ENCODE measurements around the gene PPA1.
"Not testable (repeated sequence)": the region's sequence is repeated elsewhere in the genome, so short reads cannot be mapped to it uniquely, and the experiment has no call there.

PPA1 gene

GRCh38 chr10:70239077-70239976, 6.1 kb upstream of the PPA1 start:
- H3K9me3 Mint-ChIP-seq; H3K36me3 Mint-ChIP-seq (ENCODE audit: low read depth); H3K4me3 Mint-ChIP-seq; H3K27ac Mint-ChIP-seq; H3K27me3 Mint-ChIP-seq; DNase-seq: not testable (repeated sequence)
- peaks cover 18% of the 10 kb centered on the region for H3K4me1 Mint-ChIP-seq (ENCODE audit: low read depth)

- not testable (repeated sequence) for H3K4me3 Mint-ChIP-seq; DNase-seq; H3K36me3 Mint-ChIP-seq (ENCODE audit: low read depth); H3K9me3 Mint-ChIP-seq; H3K27me3 Mint-ChIP-seq; H3K27ac Mint-ChIP-seq
- peaks cover 24% of the 10 kb centered on the region for H3K4me1 Mint-ChIP-seq (ENCODE audit: low read depth)
These were observed 4.8 kb upstream of the PPA1 start for GRCh38 chr10:70237958-70238536.

- Mint-ChIP-seq H3K27me3 (peaks cover 3% of the 10 kb centered on the region), H3K4me3 (peak overlapping the region; percentile 53), H3K4me1 (ENCODE audit: low read depth) (peaks cover 30% of the 10 kb centered on the region), H3K27ac (peak overlapping the region; percentile 19), H3K36me3 (ENCODE audit: low read depth) (peaks cover 28% of the 10 kb centered on the region), H3K9me3 (no peaks in the 10 kb centered on the region)
- DNase-seq, result no peak
These were observed 1.6 kb upstream of the PPA1 start for GRCh38 chr10:70234668-70235447.

- DNase-seq, result no peak
- H3K27me3 Mint-ChIP-seq, result peaks cover 3% of the 10 kb centered on the region
- H3K27ac Mint-ChIP-seq, result peak overlapping the region; percentile 98
- H3K4me3 Mint-ChIP-seq, result peak overlapping the region; percentile 99
- peaks cover 39% of the 10 kb centered on the region for H3K4me1 Mint-ChIP-seq (ENCODE audit: low read depth)
- peaks cover 38% of the 10 kb centered on the region for H3K36me3 Mint-ChIP-seq (ENCODE audit: low read depth)
- no peaks in the 10 kb centered on the region for H3K9me3 Mint-ChIP-seq
These were observed 691 bp upstream of the PPA1 start for GRCh38 chr10:70233939-70234300.

- no peaks in the 10 kb centered on the region for H3K27me3 Mint-ChIP-seq
- H3K9me3 Mint-ChIP-seq, result no peaks in the 10 kb centered on the region
- peaks cover 49% of the 10 kb centered on the region for H3K36me3 Mint-ChIP-seq (ENCODE audit: low read depth)
- peak overlapping the region; percentile 99 for H3K4me3 Mint-ChIP-seq
- peaks cover 50% of the 10 kb centered on the region for H3K4me1 Mint-ChIP-seq (ENCODE audit: low read depth)
- DNase-seq, result no peak
- H3K27ac Mint-ChIP-seq, result peak overlapping the region; percentile 99
These were observed 445 bp downstream of the PPA1 start for GRCh38 chr10:70232859-70233108.

GRCh38 chr10:70232155-70232858, 922 bp downstream of the PPA1 start:
- Mint-ChIP-seq H3K4me3 (peak overlapping the region; percentile 99), H3K36me3 (ENCODE audit: low read depth) (peaks cover 54% of the 10 kb centered on the region), H3K27me3 (no peaks in the 10 kb centered on the region), H3K4me1 (ENCODE audit: low read depth) (peaks cover 52% of the 10 kb centered on the region), H3K27ac (peak overlapping the region; percentile 99), H3K9me3 (no peaks in the 10 kb centered on the region)
- DNase-seq, result peak; percentile 74

- H3K9me3 Mint-ChIP-seq, result no peaks in the 10 kb centered on the region
- no peaks in the 10 kb centered on the region for H3K27me3 Mint-ChIP-seq
- no peak overlapping the region for H3K4me3 Mint-ChIP-seq
- peaks cover 62% of the 10 kb centered on the region for H3K4me1 Mint-ChIP-seq (ENCODE audit: low read depth)
- DNase-seq, result no peak
- H3K27ac Mint-ChIP-seq, result no peak overlapping the region
- H3K36me3 Mint-ChIP-seq (ENCODE audit: low read depth), result peaks cover 83% of the 10 kb centered on the region
These were observed 4.7 kb downstream of the PPA1 start for GRCh38 chr10:70228491-70228890.

GRCh38 chr10:70227548-70228320, 5.5 kb downstream of the PPA1 start:
- no peaks in the 10 kb centered on the region for H3K9me3 Mint-ChIP-seq
- no peak overlapping the region for H3K4me3 Mint-ChIP-seq
- peaks cover 64% of the 10 kb centered on the region for H3K4me1 Mint-ChIP-seq (ENCODE audit: low read depth)
- no peak for DNase-seq
- H3K27ac Mint-ChIP-seq, result no peak overlapping the region
- H3K36me3 Mint-ChIP-seq (ENCODE audit: low read depth), result peaks cover 87% of the 10 kb centered on the region
- H3K27me3 Mint-ChIP-seq, result no peaks in the 10 kb centered on the region

GRCh38 chr10:70223728-70224127, 9.5 kb downstream of the PPA1 start:
- H3K4me3 Mint-ChIP-seq, result no peak overlapping the region
- peaks cover 77% of the 10 kb centered on the region for H3K36me3 Mint-ChIP-seq (ENCODE audit: low read depth)
- H3K27me3 Mint-ChIP-seq, result no peaks in the 10 kb centered on the region
- no peaks in the 10 kb centered on the region for H3K9me3 Mint-ChIP-seq
- H3K4me1 Mint-ChIP-seq (ENCODE audit: low read depth), result peaks cover 54% of the 10 kb centered on the region
- peak overlapping the region; percentile 18 for H3K27ac Mint-ChIP-seq
- DNase-seq, result no peak

GRCh38 chr10:70222811-70223447, 10.3 kb downstream of the PPA1 start:
- not testable (repeated sequence) for H3K4me3 Mint-ChIP-seq, H3K27me3 Mint-ChIP-seq, H3K9me3 Mint-ChIP-seq, DNase-seq
- Mint-ChIP-seq H3K27ac (peak overlapping the region; percentile 74), H3K36me3 (ENCODE audit: low read depth) (peaks cover 77% of the 10 kb centered on the region), H3K4me1 (ENCODE audit: low read depth) (peaks cover 51% of the 10 kb centered on the region)

- H3K4me3 Mint-ChIP-seq, result no peak overlapping the region
- H3K36me3 Mint-ChIP-seq (ENCODE audit: low read depth), result peaks cover 76% of the 10 kb centered on the region
- H3K27me3 Mint-ChIP-seq, result no peaks in the 10 kb centered on the region
- DNase-seq, result no peak
- H3K9me3 Mint-ChIP-seq, result no peaks in the 10 kb centered on the region
- H3K27ac Mint-ChIP-seq, result no peak overlapping the region
- H3K4me1 Mint-ChIP-seq (ENCODE audit: low read depth), result peaks cover 48% of the 10 kb centered on the region
These were observed 10.9 kb downstream of the PPA1 start for GRCh38 chr10:70222340-70222794.

GRCh38 chr10:70221030-70221429, 12.2 kb downstream of the PPA1 start:
- H3K27ac Mint-ChIP-seq, result peak overlapping the region; percentile 74
- H3K4me1 Mint-ChIP-seq (ENCODE audit: low read depth), result peaks cover 39% of the 10 kb centered on the region

GRCh38 chr10:70212879-70213278, 20.4 kb downstream of the PPA1 start:
- no peaks in the 10 kb centered on the region for H3K9me3 Mint-ChIP-seq
- peaks cover 96% of the 10 kb centered on the region for H3K36me3 Mint-ChIP-seq (ENCODE audit: low read depth)

More at GRCh38 chr10:70221030-70221429, 12.2 kb downstream of the PPA1 start:
- H3K4me3 Mint-ChIP-seq, result no peak overlapping the region
- DNase-seq, result no peak
- peaks cover 74% of the 10 kb centered on the region for H3K36me3 Mint-ChIP-seq (ENCODE audit: low read depth)
- H3K9me3 Mint-ChIP-seq, result no peaks in the 10 kb centered on the region
- H3K27me3 Mint-ChIP-seq, result no peaks in the 10 kb centered on the region

More at GRCh38 chr10:70212879-70213278, 20.4 kb downstream of the PPA1 start:
- no peak for DNase-seq
- H3K27ac Mint-ChIP-seq, result no peak overlapping the region
- no peaks in the 10 kb centered on the region for H3K27me3 Mint-ChIP-seq
- no peaks in the 10 kb centered on the region for H3K4me1 Mint-ChIP-seq (ENCODE audit: low read depth)
- no peak overlapping the region for H3K4me3 Mint-ChIP-seq
